DMS153 treated with DMSO at 0.1 percent for 48 hours (cell line): ENCODE measurements around the gene TRPM2.

Experiments used
- DNase-seq: peaks from one replicate; lab custom pipeline; 2025; ENCODE audit not compliant: unreplicated experiment; lab: John Stamatoyannopoulos, UW

Gene TRPM2

GRCh38 chr21:44321846-44322450, 31.5 kb upstream of the TRPM2 start:
- DNase-seq = no peak

- DNase-seq = no peak
Observed at GRCh38 chr21:44322621-44323325, 30.6 kb upstream of the TRPM2 start.

- no peak for DNase-seq
Observed at GRCh38 chr21:44323591-44323990, 29.8 kb upstream of the TRPM2 start.

GRCh38 chr21:44324106-44324853, 29.1 kb upstream of the TRPM2 start:
- no peak for DNase-seq

GRCh38 chr21:44324854-44325107, 28.6 kb upstream of the TRPM2 start:
- DNase-seq = no peak

- DNase-seq = no peak
Observed at GRCh38 chr21:44325386-44326271, 27.8 kb upstream of the TRPM2 start.

GRCh38 chr21:44326272-44326647, 27.2 kb upstream of the TRPM2 start:
- no peak for DNase-seq

GRCh38 chr21:44326716-44327602, 26.5 kb upstream of the TRPM2 start:
- DNase-seq = no peak

- DNase-seq = no peak
Observed at GRCh38 chr21:44327603-44327974, 25.8 kb upstream of the TRPM2 start.

GRCh38 chr21:44328242-44328895, 25.1 kb upstream of the TRPM2 start:
- no peak for DNase-seq

GRCh38 chr21:44329086-44329889, 24.1 kb upstream of the TRPM2 start:
- DNase-seq = no peak

- no peak for DNase-seq
Observed at GRCh38 chr21:44329971-44330681, 23.3 kb upstream of the TRPM2 start.

- DNase-seq = no peak
Observed at GRCh38 chr21:44330698-44331097, 22.7 kb upstream of the TRPM2 start.

GRCh38 chr21:44331209-44331608, 22.2 kb upstream of the TRPM2 start:
- DNase-seq = no peak

GRCh38 chr21:44331650-44332307, 21.6 kb upstream of the TRPM2 start:
- no peak for DNase-seq

- DNase-seq = no peak
Observed at GRCh38 chr21:44332383-44332782, 21.0 kb upstream of the TRPM2 start.

GRCh38 chr21:44332965-44333364, 20.5 kb upstream of the TRPM2 start:
- DNase-seq = no peak
